Measurements from ENCODE around the gene SLC12A4.
A peak's percentile ranks its signal among the peaks of the same experiment; 100 is the strongest.
"Not testable (repeated sequence)": the region's sequence is repeated elsewhere in the genome, so short reads cannot be mapped to it uniquely, and the experiment has no call there.

The SLC12A4 gene

GRCh38 chr16:67975321-67976105 lies 7.1 kb upstream of the SLC12A4 start:
- TF ChIP-seq CTCF (IDR thresholded peaks at IDR 0.05; ENCODE audit: low read length, missing control alignments), result no peak
- no peak for DNase-seq (ENCODE audit: low read depth)
- H3K4me3 ChIP-seq (replicated peaks; ENCODE audit: low read depth, low read length), result no peak overlapping the region

GRCh38 chr16:67972285-67972684 lies 3.8 kb upstream of the SLC12A4 start:
- not testable (repeated sequence) for DNase-seq (ENCODE audit: low read depth); H3K4me3 ChIP-seq (replicated peaks; ENCODE audit: low read depth, low read length)

GRCh38 chr16:67971111-67971510 lies 2.7 kb upstream of the SLC12A4 start:
- H3K4me3 ChIP-seq (replicated peaks; ENCODE audit: low read depth, low read length), result no peak overlapping the region
- no peak for DNase-seq (ENCODE audit: low read depth)
- TF ChIP-seq CTCF (IDR thresholded peaks at IDR 0.05; ENCODE audit: low read length, missing control alignments), result no peak

- H3K4me3 ChIP-seq (replicated peaks; ENCODE audit: low read depth, low read length), result peak overlapping the region; percentile 72
- TF ChIP-seq CTCF (IDR thresholded peaks at IDR 0.05; ENCODE audit: low read length, missing control alignments), result no peak
- no peak for DNase-seq (ENCODE audit: low read depth)
Measured at GRCh38 chr16:67969254-67970039, 1.0 kb upstream of the SLC12A4 start.

- peak overlapping the region; percentile 72 for H3K4me3 ChIP-seq (replicated peaks; ENCODE audit: low read depth, low read length)
- peak; percentile 32 for DNase-seq (ENCODE audit: low read depth)
- TF ChIP-seq CTCF (IDR thresholded peaks at IDR 0.05; ENCODE audit: low read length, missing control alignments), result no peak
Measured at GRCh38 chr16:67967958-67968399, 458 bp downstream of the SLC12A4 start.

- TF ChIP-seq CTCF (IDR thresholded peaks at IDR 0.05; ENCODE audit: low read length, missing control alignments), result no peak
- no peak for DNase-seq (ENCODE audit: low read depth)
Measured at GRCh38 chr16:67967183-67967957, 1.1 kb downstream of the SLC12A4 start.

More at GRCh38 chr16:67967183-67967957, 1.1 kb downstream of the SLC12A4 start:
- peak overlapping the region; percentile 72 for H3K4me3 ChIP-seq (replicated peaks; ENCODE audit: low read depth, low read length)
